Endothelial cell (in vitro differentiated cells): ENCODE results near the gene PRICKLE4. TPM values are rescaled to one million over a fixed set of nuclear protein-coding genes. Genes with fewer than 3 reads are reported as not detected.

ENCODE experiments used
- DNase-seq: peaks from one replicate; pipeline ENCODE4 v3.0.0; 2021; ENCODE audit warnings: low spot score
- H3K27ac Mint-ChIP-seq: one replicate; pipeline ENCODE4 v1.8.0; 2021; ENCODE audit warnings: mixed read lengths, inconsistent platforms; ENCODE audit not compliant: unreplicated experiment
- H3K27me3 Mint-ChIP-seq: one replicate; pipeline ENCODE4 v1.8.0; 2021; ENCODE audit warnings: mild to moderate bottlenecking, moderate library complexity, mixed read lengths, inconsistent platforms; ENCODE audit not compliant: unreplicated experiment
- H3K36me3 Mint-ChIP-seq: one replicate; pipeline ENCODE4 v1.8.0; 2021; ENCODE audit warnings: mild to moderate bottlenecking, low read depth, mixed read lengths, inconsistent platforms; ENCODE audit not compliant: unreplicated experiment
- H3K4me1 Mint-ChIP-seq: one replicate; pipeline ENCODE4 v1.8.0; 2021; ENCODE audit warnings: mild to moderate bottlenecking, mixed read lengths, inconsistent platforms; ENCODE audit not compliant: unreplicated experiment
- H3K4me3 Mint-ChIP-seq: one replicate; pipeline ENCODE4 v1.8.0; 2021; ENCODE audit warnings: mild to moderate bottlenecking, mixed read lengths, inconsistent platforms; ENCODE audit not compliant: unreplicated experiment
- H3K9me3 Mint-ChIP-seq: one replicate; pipeline ENCODE4 v1.8.0; 2021; ENCODE audit warnings: mixed read lengths, inconsistent platforms; ENCODE audit not compliant: unreplicated experiment
- long read RNA-seq: library from polyadenylated mRNA; unstranded; transcript quantifications from one replicate; pipeline ENCODE4 v2.0.0, GENCODE V29; 2020; ENCODE audit not compliant: unreplicated experiment
- total RNA-seq: library from RNA; stranded (reverse); fragmentation: NEBNext Ultra II Directional; extraction: Animal tissue kit (Norgen Biotek cat#: 25700); gene quantifications from one replicate; pipeline ENCODE4 v1.2.1, GENCODE V29; 2021; ENCODE audit not compliant: unreplicated experiment
- TF ChIP-seq, protein P1 (sequence below): fragments of 200-600 bp; sonication (generic); IDR thresholded peaks from one replicate; pipeline ENCODE4 v1.5.0; 2021; ENCODE audit warnings: antibody characterized with exemption; ENCODE audit not compliant: unreplicated experiment

Gene PRICKLE4, protein sequence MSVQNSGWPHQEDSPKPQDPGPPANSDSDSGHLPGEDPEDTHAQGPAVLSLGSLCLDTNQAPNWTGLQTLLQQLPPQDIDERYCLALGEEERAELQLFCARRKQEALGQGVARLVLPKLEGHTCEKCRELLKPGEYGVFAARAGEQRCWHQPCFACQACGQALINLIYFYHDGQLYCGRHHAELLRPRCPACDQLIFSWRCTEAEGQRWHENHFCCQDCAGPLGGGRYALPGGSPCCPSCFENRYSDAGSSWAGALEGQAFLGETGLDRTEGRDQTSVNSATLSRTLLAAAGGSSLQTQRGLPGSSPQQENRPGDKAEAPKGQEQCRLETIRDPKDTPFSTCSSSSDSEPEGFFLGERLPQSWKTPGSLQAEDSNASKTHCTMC
- 20.7 TPM for total RNA-seq
- long read RNA-seq = 0 reads

DNA sequence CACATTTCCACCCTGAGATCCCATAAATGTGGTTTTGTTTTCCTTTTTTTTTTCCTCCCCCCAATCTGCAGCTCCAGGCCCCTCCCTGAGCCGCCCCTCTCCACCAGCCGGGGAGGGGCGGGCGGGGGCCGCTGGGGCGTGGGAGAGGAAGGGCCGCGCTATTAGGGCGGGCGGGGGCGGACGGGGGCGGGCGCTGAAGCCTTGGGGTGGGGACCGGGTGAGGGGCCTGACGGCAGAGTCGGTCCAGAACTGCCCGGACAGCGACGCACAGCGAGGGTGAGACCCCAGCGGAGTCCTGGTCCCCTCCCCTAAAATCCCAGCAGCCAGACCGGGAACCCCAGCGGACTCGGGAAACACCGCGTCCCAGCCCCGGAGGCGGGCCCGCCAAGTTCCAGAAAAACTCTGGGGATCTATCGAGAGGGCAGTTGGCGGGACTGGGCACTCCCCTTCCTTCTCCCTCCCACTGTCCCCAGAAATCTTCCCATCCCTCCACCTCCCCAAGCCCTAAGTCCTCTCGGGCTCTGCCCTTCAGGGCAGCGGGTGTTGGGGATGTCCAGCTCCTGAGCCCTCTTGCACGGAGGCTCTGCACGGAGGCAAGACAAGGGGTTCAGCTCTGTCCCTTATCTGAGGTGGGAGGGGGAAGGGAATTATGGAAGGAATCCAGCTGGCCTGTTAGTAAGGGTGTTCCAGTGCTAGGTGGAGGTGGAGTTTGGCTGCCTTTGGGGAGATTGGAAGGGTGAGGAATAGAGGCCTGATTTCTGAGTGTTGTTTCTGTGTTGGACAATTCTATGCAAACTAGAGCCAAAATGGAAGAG is at the start of gene PRICKLE4:
PRICKLE4 (plus strand) TSS at position 232 of the 815 bp plus-strand sequence. CDS start 2,692 bp downstream, outside the sequence.
- peak within 1 kb of the TSS; percentile 97 for H3K4me3 Mint-ChIP-seq
- TF ChIP-seq, protein P1, sequence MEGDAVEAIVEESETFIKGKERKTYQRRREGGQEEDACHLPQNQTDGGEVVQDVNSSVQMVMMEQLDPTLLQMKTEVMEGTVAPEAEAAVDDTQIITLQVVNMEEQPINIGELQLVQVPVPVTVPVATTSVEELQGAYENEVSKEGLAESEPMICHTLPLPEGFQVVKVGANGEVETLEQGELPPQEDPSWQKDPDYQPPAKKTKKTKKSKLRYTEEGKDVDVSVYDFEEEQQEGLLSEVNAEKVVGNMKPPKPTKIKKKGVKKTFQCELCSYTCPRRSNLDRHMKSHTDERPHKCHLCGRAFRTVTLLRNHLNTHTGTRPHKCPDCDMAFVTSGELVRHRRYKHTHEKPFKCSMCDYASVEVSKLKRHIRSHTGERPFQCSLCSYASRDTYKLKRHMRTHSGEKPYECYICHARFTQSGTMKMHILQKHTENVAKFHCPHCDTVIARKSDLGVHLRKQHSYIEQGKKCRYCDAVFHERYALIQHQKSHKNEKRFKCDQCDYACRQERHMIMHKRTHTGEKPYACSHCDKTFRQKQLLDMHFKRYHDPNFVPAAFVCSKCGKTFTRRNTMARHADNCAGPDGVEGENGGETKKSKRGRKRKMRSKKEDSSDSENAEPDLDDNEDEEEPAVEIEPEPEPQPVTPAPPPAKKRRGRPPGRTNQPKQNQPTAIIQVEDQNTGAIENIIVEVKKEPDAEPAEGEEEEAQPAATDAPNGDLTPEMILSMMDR = no peak
- H3K4me1 Mint-ChIP-seq = peaks cover 46% of the 10 kb centered on the region
- peaks cover 23% of the 10 kb centered on the region for H3K36me3 Mint-ChIP-seq
- H3K27ac Mint-ChIP-seq = peak within 1 kb of the TSS; percentile 92
- DNase-seq = peak; percentile 62
- H3K27me3 Mint-ChIP-seq = peaks cover 5% of the 10 kb centered on the region
- no peaks in the 10 kb centered on the region for H3K9me3 Mint-ChIP-seq

DNA sequence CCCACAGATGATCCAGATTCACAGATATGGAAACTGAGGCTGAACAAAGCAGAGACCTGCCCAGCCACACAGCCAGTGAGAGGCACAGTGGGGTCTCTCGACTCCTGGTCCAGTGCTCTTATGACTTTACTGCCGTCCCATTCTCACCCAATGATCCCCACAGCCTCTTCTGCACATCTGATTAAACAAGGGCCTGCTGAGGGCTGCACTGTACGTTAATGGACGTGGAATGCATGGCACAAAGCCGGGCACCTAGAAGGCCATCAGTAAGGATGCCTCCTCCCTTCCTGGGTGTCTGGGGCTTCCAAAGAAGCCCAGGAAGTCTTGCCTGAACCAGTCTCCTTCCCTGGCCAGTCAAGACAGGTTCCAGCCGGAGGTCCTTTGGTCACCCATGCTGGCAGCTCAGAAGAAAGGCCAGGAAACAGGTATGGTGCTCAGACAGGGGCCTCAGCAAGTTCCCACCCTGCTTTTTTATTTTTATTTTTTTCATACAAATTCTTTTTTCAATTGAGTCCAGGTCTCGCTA is 49.0 kb upstream of the PRICKLE4 start:
- H3K36me3 Mint-ChIP-seq = peaks cover 3% of the 10 kb centered on the region
- H3K27ac Mint-ChIP-seq = no peak overlapping the region
- H3K9me3 Mint-ChIP-seq = no peaks in the 10 kb centered on the region
- H3K27me3 Mint-ChIP-seq = peaks cover 4% of the 10 kb centered on the region
- H3K4me3 Mint-ChIP-seq = no peak overlapping the region
- DNase-seq = no peak
- peaks cover 15% of the 10 kb centered on the region for H3K4me1 Mint-ChIP-seq
- TF ChIP-seq, protein P1 = no peak

DNA sequence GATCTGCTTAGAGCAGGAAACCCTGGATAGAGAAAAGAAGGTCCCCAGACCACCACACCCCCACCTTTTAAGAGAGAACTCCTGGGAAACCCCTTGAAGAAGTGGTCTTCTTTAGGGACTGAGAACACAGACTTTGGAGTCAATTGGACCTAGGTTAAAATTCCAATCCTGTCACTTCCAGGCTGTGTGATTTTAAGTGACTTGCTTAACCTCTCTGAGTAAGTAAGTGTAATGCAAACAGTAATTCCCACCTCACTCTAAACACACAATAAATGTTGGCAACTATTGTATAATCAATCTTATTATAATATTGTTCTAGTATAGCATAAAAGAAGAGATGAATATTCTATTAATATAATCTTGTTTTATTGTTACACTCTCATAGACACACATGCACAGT is 48.4 kb upstream of the PRICKLE4 start:
- DNase-seq = no peak
- H3K27ac Mint-ChIP-seq = no peak overlapping the region
- H3K4me3 Mint-ChIP-seq = peak overlapping the region; percentile 4
- peaks cover 4% of the 10 kb centered on the region for H3K27me3 Mint-ChIP-seq
- TF ChIP-seq, protein P1 = no peak
- no peaks in the 10 kb centered on the region for H3K9me3 Mint-ChIP-seq
- H3K4me1 Mint-ChIP-seq = peaks cover 13% of the 10 kb centered on the region
- no peaks in the 10 kb centered on the region for H3K36me3 Mint-ChIP-seq

DNA sequence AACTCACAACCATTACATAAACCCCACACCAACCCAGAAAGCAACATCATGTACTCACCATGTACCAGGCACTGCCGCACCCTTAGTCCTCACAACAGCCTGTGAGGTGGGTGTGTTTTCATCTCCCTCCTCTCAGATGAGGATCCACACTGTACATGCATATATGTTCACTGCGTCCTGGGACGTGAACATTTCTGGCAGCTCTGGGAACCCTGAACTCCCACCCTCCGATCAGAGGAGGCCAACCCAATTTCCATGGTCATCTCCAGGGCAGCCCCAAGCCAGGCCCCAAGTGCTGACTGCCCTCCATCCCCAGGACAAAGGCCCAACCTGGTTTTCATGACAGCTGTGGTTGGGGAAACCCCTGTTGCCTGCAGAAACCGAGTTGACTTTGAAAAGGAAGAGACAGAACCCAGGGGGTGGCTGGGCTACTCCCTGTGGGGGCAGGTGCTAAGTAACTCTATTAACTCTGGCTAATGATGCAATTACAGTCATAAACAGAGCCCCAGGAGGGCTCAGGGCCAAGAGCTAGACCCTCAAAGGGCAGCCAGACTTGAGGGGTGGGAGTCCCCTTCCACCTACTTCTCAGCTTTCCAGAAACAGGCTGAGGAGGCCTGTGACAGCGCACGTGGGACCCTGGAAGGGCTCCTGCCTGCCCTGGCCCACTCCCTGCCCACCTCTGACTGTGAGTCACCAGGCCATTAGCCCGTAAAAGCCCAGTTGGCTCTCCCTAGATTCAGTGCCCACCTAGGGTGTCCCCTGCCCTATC is 47.8 kb upstream of the PRICKLE4 start:
- Mint-ChIP-seq H3K4me3 (peak overlapping the region; percentile 4), H3K27me3 (peaks cover 4% of the 10 kb centered on the region), H3K27ac (no peak overlapping the region), H3K36me3 (no peaks in the 10 kb centered on the region), H3K9me3 (no peaks in the 10 kb centered on the region), H3K4me1 (peaks cover 13% of the 10 kb centered on the region)
- no peak for DNase-seq
- TF ChIP-seq, protein P1 = no peak
